Breast epithelium (tissue), 3 donors: ENCODE measurements around the gene PKMYT1.

Experiments used
- POLR2A ChIP-seq: fragments of 450-650 bp; IDR thresholded peaks from one replicate; pipeline ENCODE4 v1.6.1; 2016; ENCODE audit warnings: antibody characterized with exemption, mild to moderate bottlenecking, moderate library complexity
- POLR2AphosphoS5 ChIP-seq, 3 donors: sonication (generic); formaldehyde crosslinking; IDR thresholded peaks; one replicate each; pipeline ENCODE4 v1.6.1; 2017; ENCODE audit warnings: antibody characterized with exemption in 3 of 3
- TF ChIP-seq, protein P1 (sequence below), 3 donors: fragments of 450-650 bp; IDR thresholded peaks; one replicate each; pipeline ENCODE4 v1.5.1; 2016 to 2017; ENCODE audit warnings: antibody characterized with exemption in 3 of 3, mild to moderate bottlenecking in 3 of 3, moderate library complexity in 3 of 3

- no peak for TF ChIP-seq POLR2A
- TF ChIP-seq, protein P1, sequence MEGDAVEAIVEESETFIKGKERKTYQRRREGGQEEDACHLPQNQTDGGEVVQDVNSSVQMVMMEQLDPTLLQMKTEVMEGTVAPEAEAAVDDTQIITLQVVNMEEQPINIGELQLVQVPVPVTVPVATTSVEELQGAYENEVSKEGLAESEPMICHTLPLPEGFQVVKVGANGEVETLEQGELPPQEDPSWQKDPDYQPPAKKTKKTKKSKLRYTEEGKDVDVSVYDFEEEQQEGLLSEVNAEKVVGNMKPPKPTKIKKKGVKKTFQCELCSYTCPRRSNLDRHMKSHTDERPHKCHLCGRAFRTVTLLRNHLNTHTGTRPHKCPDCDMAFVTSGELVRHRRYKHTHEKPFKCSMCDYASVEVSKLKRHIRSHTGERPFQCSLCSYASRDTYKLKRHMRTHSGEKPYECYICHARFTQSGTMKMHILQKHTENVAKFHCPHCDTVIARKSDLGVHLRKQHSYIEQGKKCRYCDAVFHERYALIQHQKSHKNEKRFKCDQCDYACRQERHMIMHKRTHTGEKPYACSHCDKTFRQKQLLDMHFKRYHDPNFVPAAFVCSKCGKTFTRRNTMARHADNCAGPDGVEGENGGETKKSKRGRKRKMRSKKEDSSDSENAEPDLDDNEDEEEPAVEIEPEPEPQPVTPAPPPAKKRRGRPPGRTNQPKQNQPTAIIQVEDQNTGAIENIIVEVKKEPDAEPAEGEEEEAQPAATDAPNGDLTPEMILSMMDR (IDR thresholded peaks at IDR 0.05): no peak
- TF ChIP-seq POLR2AphosphoS5 (IDR thresholded peaks at IDR 0.05): no peak
These were observed 37.1 kb upstream of the PKMYT1 start for GRCh38 chr16:3017344-3017743.
